ENCODE measurements around the gene ADGRG3. TPM values are rescaled to one million over a fixed set of nuclear protein-coding genes. Genes with fewer than 3 reads are reported as not detected.

The ADGRG3 gene
- total and polyA plus RNA-seq, 2 experiments from 2014 or later = not detected

DNA sequence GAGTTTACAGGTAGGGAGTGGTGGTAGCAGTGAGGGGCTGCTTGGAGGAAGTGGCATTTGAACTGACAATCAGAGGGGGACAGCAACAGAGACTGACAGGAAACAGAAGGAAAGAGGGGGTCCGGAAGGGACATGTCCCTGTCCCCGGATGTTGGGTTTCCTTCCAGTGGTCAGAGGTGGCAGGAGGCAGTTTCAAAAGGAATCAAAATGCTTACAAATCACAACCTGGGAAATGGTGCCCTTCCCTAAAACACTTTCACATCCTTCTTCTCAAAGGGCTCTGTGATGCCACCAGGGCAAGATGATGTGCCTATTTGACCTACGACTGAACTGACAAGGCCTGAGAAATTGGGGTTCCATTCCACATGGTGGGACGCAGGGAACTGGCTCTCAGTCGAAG is 20.0 kb upstream of the ADGRG3 start:
- Mint-ChIP-seq H3K9me3 (no peaks in the 10 kb centered on the region), H3K36me3 (ENCODE audit: low read depth) (no peaks in the 10 kb centered on the region), H3K27ac (no peak overlapping the region), H3K27me3 (ENCODE audit: insufficient read depth, low read depth, poor library complexity) (peaks cover 16% of the 10 kb centered on the region), H3K4me1 (no peaks in the 10 kb centered on the region), H3K4me3 (no peak overlapping the region)
- no peaks in the 10 kb centered on the region for H3K27me3 ChIP-seq (ENCODE audit: insufficient read depth)
- H3K4me1 ChIP-seq (ENCODE audit: insufficient read depth) = no peaks in the 10 kb centered on the region
- no peak overlapping the region for H3K27ac ChIP-seq (ENCODE audit: low read depth)
- no peaks in the 10 kb centered on the region for H3K36me3 ChIP-seq (ENCODE audit: insufficient read depth)
- no peaks in the 10 kb centered on the region for H4K20me1 ChIP-seq (replicated peaks; ENCODE audit: insufficient read depth)
- TF ChIP-seq ZNF331 (CRISPR knock-in tag; IDR thresholded peaks at IDR 0.05; ENCODE audit: low read depth) (no peak), ZNF114 (CRISPR knock-in tag; IDR thresholded peaks at IDR 0.05) (no peak), NANOG (IDR thresholded peaks at IDR 0.05; ENCODE audit: borderline replicate concordance) (no peak), STAT1 (IDR thresholded peaks at IDR 0.05; ENCODE audit: unreplicated experiment) (no peak)
- TF ChIP-seq, protein P1, sequence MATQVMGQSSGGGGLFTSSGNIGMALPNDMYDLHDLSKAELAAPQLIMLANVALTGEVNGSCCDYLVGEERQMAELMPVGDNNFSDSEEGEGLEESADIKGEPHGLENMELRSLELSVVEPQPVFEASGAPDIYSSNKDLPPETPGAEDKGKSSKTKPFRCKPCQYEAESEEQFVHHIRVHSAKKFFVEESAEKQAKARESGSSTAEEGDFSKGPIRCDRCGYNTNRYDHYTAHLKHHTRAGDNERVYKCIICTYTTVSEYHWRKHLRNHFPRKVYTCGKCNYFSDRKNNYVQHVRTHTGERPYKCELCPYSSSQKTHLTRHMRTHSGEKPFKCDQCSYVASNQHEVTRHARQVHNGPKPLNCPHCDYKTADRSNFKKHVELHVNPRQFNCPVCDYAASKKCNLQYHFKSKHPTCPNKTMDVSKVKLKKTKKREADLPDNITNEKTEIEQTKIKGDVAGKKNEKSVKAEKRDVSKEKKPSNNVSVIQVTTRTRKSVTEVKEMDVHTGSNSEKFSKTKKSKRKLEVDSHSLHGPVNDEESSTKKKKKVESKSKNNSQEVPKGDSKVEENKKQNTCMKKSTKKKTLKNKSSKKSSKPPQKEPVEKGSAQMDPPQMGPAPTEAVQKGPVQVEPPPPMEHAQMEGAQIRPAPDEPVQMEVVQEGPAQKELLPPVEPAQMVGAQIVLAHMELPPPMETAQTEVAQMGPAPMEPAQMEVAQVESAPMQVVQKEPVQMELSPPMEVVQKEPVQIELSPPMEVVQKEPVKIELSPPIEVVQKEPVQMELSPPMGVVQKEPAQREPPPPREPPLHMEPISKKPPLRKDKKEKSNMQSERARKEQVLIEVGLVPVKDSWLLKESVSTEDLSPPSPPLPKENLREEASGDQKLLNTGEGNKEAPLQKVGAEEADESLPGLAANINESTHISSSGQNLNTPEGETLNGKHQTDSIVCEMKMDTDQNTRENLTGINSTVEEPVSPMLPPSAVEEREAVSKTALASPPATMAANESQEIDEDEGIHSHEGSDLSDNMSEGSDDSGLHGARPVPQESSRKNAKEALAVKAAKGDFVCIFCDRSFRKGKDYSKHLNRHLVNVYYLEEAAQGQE (IDR thresholded peaks at IDR 0.05; ENCODE audit: unreplicated experiment) = no peak
- TF ChIP-seq, protein P2, sequence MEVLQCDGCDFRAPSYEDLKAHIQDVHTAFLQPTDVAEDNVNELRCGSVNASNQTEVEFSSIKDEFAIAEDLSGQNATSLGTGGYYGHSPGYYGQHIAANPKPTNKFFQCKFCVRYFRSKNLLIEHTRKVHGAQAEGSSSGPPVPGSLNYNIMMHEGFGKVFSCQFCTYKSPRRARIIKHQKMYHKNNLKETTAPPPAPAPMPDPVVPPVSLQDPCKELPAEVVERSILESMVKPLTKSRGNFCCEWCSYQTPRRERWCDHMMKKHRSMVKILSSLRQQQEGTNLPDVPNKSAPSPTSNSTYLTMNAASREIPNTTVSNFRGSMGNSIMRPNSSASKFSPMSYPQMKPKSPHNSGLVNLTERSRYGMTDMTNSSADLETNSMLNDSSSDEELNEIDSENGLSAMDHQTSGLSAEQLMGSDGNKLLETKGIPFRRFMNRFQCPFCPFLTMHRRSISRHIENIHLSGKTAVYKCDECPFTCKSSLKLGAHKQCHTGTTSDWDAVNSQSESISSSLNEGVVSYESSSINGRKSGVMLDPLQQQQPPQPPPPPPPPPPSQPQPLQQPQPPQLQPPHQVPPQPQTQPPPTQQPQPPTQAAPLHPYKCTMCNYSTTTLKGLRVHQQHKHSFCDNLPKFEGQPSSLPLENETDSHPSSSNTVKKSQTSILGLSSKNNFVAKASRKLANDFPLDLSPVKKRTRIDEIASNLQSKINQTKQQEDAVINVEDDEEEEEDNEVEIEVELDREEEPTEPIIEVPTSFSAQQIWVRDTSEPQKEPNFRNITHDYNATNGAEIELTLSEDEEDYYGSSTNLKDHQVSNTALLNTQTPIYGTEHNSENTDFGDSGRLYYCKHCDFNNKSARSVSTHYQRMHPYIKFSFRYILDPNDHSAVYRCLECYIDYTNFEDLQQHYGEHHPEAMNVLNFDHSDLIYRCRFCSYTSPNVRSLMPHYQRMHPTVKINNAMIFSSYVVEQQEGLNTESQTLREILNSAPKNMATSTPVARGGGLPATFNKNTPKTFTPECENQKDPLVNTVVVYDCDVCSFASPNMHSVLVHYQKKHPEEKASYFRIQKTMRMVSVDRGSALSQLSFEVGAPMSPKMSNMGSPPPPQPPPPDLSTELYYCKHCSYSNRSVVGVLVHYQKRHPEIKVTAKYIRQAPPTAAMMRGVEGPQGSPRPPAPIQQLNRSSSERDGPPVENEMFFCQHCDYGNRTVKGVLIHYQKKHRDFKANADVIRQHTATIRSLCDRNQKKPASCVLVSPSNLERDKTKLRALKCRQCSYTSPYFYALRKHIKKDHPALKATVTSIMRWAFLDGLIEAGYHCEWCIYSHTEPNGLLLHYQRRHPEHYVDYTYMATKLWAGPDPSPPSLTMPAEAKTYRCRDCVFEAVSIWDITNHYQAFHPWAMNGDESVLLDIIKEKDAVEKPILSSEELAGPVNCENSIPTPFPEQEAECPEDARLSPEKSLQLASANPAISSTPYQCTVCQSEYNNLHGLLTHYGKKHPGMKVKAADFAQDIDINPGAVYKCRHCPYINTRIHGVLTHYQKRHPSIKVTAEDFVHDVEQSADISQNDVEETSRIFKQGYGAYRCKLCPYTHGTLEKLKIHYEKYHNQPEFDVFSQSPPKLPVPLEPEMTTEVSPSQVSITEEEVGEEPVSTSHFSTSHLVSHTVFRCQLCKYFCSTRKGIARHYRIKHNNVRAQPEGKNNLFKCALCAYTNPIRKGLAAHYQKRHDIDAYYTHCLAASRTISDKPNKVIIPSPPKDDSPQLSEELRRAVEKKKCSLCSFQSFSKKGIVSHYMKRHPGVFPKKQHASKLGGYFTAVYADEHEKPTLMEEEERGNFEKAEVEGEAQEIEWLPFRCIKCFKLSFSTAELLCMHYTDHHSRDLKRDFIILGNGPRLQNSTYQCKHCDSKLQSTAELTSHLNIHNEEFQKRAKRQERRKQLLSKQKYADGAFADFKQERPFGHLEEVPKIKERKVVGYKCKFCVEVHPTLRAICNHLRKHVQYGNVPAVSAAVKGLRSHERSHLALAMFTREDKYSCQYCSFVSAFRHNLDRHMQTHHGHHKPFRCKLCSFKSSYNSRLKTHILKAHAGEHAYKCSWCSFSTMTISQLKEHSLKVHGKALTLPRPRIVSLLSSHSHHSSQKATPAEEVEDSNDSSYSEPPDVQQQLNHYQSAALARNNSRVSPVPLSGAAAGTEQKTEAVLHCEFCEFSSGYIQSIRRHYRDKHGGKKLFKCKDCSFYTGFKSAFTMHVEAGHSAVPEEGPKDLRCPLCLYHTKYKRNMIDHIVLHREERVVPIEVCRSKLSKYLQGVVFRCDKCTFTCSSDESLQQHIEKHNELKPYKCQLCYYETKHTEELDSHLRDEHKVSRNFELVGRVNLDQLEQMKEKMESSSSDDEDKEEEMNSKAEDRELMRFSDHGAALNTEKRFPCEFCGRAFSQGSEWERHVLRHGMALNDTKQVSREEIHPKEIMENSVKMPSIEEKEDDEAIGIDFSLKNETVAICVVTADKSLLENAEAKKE (CRISPR knock-in tag; IDR thresholded peaks at IDR 0.05) = no peak
- no peak overlapping the region for H3K4me2 ChIP-seq
- no peak for DNase-seq (ENCODE audit: low spot score)
- no peaks in the 10 kb centered on the region for H3K9me2 ChIP-seq (ENCODE audit: insufficient read depth)
- H3K79me2 ChIP-seq (replicated peaks; ENCODE audit: insufficient read depth) = no peaks in the 10 kb centered on the region
- H2AFZ ChIP-seq = no peak overlapping the region
- H3F3A ChIP-seq (replicated peaks; ENCODE audit: low read depth) = no peaks in the 10 kb centered on the region
- H3K4me3 ChIP-seq = no peak overlapping the region
- no peak for ATAC-seq

Measured in GM23338 (cell line).